ENCODE measurements around the gene NME5. TPM values are rescaled to one million over a fixed set of nuclear protein-coding genes. Genes with fewer than 3 reads are reported as not detected.

Gene NME5
- total RNA-seq, 1 experiment from 2014 or later, result 4.6 TPM

GRCh38 chr5:138140268-138140667 lies 1.0 kb upstream of the NME5 start:
- DNase-seq (ENCODE audit: extremely low read depth, low read depth), result no peak

DNA sequence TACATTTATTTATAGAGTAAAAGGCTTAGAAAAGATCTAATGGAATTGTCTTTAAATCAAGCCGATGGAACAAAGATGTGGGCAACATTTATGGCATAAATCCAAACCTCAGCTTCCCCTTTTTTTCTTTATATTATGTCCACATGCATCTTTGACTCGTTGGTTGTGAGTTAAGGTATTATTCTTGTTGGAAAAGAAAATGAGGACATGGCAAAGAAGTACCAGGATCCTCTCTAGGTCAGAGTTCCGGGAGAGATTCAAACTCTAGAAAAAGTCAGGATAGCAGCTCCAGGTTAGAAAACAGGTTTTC lies 508 bp upstream of the NME5 start:
- DNase-seq (ENCODE audit: extremely low read depth, low read depth), result no peak

DNA sequence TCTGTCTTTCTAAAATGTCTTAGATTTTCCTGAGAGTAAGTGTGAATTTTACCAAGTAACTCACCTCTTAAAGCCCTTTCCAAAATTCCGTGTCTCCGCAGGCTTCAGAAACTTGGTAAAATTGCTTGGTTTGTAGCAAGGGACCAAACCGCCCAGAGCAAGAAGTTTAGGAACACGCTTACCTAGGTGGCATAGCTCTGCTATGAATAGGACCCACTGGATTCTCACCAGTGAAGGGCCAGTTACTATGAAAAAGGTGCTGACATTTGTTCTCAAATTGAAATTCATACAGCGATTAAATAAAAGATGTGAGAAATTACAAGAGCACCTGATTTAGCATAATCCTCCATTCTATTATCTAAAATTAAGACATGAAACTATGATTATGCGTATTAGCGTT lies 6.7 kb downstream of the NME5 start:
- DNase-seq (ENCODE audit: extremely low read depth, low read depth), result no peak

GRCh38 chr5:138129347-138129746 lies 9.9 kb downstream of the NME5 start:
- no peak for DNase-seq (ENCODE audit: extremely low read depth, low read depth)

DNA sequence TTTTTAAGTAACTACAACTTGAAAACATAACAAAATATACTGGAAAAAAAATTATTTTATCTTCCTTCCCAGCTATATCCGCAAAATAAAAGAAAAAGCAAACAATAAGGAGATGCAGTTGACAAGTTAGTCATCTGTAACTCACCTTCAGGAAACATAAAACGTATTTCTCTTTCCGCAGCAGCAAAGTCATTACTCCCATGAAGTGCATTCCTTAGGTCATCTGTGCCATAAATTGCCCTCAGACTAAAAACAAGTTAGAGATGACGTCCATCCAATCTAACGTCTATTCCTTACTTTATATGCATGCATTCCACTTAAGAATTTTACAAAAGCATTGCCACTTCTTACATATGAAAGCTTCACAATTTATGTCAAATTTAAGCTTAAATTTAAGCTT lies 10.9 kb downstream of the NME5 start:
- DNase-seq (ENCODE audit: extremely low read depth, low read depth), result no peak

GRCh38 chr5:138115254-138115653 lies 24.0 kb downstream of the NME5 start:
- DNase-seq (ENCODE audit: extremely low read depth, low read depth), result no peak

DNA sequence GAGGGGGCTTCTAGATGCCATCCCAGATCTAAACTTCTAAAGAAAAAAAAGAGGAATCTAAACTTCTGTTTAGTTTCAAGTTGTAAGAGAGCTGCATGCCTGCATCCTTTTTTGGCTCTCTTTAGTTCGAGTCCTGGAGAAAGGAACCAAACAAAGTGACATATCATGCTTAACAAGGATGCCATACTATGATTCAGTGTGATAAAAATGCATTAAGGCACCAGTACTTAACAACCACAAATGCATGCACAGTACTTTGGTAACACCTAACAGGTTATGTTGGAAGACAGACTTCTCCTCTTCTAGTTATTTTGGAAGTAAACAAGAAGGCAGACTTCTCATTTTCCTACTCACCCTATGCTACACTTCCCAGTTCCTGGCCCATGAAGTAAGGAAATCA lies 27.3 kb downstream of the NME5 start:
- no peak for DNase-seq (ENCODE audit: extremely low read depth, low read depth)

DNA sequence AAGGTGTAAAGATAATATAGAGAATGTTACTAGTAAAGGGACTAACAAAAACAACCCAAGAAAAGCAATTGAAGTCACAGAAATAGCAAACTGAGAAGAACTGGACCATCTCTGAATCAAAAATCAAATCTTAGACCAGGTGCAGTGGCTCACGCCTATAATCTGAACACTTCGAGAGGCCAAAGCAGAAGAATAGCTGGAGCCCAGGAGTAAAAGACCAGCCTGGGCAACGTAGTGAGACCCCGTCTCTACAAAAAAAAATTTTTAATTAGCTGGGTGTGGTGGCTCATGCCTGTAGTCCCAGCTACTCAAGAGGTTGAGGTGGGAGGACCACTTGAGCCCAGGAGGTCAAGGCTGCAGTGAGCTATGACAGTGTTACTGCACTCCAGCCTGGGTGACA lies 28.0 kb downstream of the NME5 start:
- no peak for DNase-seq (ENCODE audit: extremely low read depth, low read depth)

- DNase-seq (ENCODE audit: extremely low read depth, low read depth), result no peak
Observed at GRCh38 chr5:138110266-138110963, 28.8 kb downstream of the NME5 start.

DNA sequence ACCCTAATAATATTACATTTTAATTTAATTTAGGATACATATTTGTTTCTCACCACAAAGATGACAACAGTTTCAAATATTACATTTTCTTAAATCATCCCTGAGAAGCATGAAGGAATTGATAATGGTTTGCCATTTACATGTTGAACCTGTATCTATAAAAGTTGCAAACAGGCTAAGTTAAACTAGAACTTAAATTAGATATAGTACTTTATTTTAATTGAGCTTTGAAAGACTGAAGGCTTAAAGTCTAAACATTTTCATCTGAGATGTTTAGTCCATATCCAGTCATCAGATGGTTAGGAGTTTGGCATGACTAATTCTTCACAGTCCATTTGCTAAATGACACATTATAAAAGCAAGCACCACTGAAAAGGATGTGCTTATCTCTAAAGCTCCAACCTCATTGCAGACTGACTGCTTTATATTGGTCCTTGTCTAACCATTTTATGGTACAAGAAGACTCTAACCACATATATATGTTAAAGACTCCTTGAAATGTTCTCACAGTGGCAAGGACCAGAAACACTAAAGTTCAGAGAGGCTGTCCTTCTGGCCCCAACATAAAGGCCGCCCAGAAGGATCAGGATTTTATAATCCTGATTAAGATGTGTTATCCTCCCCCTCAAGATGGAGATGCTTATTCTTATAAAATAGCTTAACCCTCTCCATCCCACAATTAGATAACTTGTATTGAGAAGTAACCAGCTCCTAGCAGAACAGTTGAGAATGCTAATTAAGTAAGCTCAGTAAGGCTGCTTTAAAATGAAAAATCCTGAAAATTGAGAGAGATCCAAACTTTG lies 29.6 kb downstream of the NME5 start:
- no peak for DNase-seq (ENCODE audit: extremely low read depth, low read depth)

- no peak for DNase-seq (ENCODE audit: extremely low read depth, low read depth)
Observed at GRCh38 chr5:138107213-138107612, 32.0 kb downstream of the NME5 start.

DNA sequence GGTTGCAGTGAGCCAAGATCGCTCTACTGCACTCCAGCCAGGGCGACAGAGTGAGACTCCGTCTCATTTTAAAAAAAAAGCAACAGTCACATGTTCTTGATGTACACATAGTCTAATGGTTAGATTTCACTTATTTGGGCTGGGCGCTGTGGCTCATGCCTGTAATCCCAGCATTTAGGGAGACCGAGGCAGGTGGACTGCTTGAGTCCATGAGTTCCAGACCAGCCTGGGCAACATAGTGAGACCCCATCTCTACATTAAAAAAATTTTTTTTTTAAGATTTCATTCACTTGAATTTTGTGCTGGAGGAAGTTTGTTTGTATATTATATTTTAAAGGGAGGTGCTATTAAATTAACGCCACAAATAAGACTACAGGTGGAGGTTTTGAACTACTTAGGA lies 33.5 kb downstream of the NME5 start:
- no peak for DNase-seq (ENCODE audit: extremely low read depth, low read depth)

DNA sequence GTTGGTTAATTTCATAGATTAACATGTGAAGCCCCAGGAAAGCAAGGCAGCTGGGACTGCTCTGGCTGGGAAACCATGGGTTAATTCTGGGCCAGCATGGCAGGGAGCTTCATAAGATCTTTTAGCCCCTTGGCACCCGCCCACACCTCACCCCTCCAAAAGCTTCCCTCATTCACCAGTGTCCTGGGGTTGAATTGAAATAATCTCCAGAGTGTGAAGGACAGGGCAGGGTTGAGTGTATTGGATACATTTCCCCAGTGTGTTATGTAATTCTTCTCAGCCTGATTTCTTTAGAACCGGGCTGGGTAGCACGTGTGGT lies 36.0 kb downstream of the NME5 start:
- DNase-seq (ENCODE audit: extremely low read depth, low read depth), result no peak

- DNase-seq (ENCODE audit: extremely low read depth, low read depth), result no peak
Observed at GRCh38 chr5:138102454-138103318, 36.5 kb downstream of the NME5 start.

DNA sequence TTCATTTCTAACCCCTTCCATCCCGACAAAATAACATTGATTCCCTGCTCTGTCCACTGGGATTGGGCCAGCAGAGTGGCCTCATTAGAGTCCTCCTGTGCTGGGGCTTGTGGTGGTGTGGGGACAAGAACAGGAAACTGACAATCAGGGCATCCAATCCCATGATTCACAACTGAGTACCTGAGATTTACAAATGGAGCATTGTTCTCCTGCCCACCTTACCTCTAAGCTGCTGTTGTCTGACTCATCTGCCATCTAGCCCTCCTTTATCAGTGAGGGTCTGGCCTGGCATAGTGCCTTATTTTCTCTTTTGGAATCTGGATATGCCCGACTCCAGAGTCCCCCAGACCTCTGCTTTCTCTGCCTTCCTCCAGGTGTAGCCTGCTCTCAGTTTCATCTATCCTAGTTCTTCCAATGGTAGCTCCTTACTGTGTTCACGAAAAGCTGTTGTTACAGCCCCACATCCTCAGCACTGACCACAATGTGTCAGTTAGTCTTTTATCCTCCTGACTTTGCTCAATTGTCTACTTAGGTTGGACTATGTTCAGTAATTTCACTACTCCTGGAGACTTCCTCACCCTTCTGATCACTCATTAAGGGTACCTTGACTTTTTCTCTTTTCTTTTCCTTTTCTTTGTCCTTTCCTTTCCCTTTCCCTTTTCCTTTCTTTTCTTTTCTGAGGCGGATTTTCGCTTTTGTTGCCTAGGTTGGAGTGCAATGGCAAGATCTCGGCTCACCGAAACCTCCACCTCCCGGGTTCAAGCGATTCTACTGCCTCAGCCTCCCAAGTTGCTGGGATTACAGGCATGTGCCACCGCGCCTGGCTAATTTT lies 42.0 kb downstream of the NME5 start:
- no peak for DNase-seq (ENCODE audit: extremely low read depth, low read depth)

GRCh38 chr5:138096363-138096762 lies 42.9 kb downstream of the NME5 start:
- no peak for DNase-seq (ENCODE audit: extremely low read depth, low read depth)

GRCh38 chr5:138095100-138095907 lies 43.9 kb downstream of the NME5 start:
- DNase-seq (ENCODE audit: extremely low read depth, low read depth), result no peak

DNA sequence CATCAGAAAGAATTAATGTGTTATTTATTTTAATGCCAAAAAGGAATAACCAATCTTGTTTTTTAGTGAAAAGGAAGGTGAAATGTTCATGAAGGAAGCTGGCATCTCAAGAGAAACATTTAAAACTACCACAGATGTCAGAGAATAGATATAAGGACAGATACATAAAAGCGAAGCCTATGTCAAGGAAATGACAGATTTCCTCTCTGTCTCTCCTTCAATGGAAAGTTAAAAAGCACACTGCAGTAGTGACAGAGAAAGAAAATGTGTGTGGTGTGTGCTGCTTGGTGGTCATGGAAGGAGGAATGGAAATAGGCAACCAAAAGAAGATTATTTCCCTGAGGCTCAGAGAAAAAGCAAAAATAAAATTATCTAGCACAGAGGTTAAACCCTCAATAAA lies 46.2 kb downstream of the NME5 start:
- no peak for DNase-seq (ENCODE audit: extremely low read depth, low read depth)

GRCh38 chr5:138092301-138092700 lies 46.9 kb downstream of the NME5 start:
- no peak for DNase-seq (ENCODE audit: extremely low read depth, low read depth)

GRCh38 chr5:138091685-138092084 lies 47.5 kb downstream of the NME5 start:
- DNase-seq (ENCODE audit: extremely low read depth, low read depth), result no peak

Data from NCI-H460 (cell line).